ENCODE data around the gene DNAH12. TPM values are rescaled to one million over a fixed set of nuclear protein-coding genes. Genes with fewer than 3 reads are reported as not detected.

Gene DNAH12
- 0.08 TPM for total RNA-seq
- long read RNA-seq, result 0 reads

- ATAC-seq (ENCODE audit: poor library complexity) (no peak), DNase-seq (no peak)
- intact Hi-C loops (cut with DNase I), result no loop called here
Measured at GRCh38 chr3:57544181-57545125, at the start of gene DNAH12. Gene DNAH12 (minus strand): TSS chr3:57544344. CDS start chr3:57542870, 1,474 bp downstream.

- intact Hi-C loops (cut with DNase I), result no loop called here
- ATAC-seq (ENCODE audit: poor library complexity), result no peak
- DNase-seq, result no peak
Measured at GRCh38 chr3:57592306-57592705, 48.2 kb upstream of the DNAH12 start.

DNA sequence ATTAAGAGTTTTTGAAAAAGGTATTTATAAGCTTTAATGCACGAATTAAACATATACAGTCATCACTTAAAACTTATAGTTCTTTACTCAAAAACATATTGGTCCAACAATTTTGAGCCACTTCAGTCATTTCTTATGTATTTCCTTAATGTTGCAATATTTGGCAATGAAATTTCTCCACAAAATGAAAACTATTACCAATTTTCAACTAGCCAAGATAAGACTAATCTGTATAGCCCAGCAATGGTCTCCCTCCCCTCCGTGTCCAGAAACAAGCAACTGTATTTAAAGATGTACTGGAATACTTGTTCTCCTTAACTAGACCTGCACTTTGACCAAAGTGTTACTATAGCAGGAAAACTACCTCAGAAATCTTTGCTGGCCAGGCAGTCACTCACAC is 43.8 kb upstream of the DNAH12 start:
- DNase-seq (no peak), ATAC-seq (ENCODE audit: poor library complexity) (no peak)
- intact Hi-C loops (cut with DNase I), result no loop called here

DNA sequence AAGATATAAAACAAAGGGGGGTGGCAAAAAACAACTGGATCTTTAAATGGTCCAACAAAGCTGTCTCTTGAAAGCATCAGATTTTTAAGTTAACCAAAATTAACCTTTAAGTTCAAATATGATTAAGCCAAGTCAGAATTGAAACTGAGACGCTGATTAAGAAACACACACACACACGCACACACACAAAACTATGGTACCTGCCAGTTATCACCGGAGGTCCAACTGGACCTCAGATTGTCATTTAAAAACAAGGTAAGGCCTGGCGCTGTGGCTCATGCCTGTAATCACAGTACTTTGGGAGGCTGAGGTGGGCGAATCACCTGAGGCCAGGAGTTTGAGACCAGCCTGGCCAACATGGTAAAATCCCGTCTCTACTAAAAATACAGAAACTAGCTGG is 42.6 kb upstream of the DNAH12 start:
- DNase-seq (no peak), ATAC-seq (ENCODE audit: poor library complexity) (no peak)
- intact Hi-C loops (cut with DNase I), result no loop called here

- intact Hi-C loops (cut with DNase I), result no loop called here
- no peak for DNase-seq
- no peak for ATAC-seq (ENCODE audit: poor library complexity)
Measured at GRCh38 chr3:57583544-57583943, 39.4 kb upstream of the DNAH12 start.

- ATAC-seq (ENCODE audit: poor library complexity), result peak; percentile 21
- DNase-seq, result no peak
- intact Hi-C loops (cut with DNase I), result no loop called here
Measured at GRCh38 chr3:57582474-57583168, 38.5 kb upstream of the DNAH12 start.

DNA sequence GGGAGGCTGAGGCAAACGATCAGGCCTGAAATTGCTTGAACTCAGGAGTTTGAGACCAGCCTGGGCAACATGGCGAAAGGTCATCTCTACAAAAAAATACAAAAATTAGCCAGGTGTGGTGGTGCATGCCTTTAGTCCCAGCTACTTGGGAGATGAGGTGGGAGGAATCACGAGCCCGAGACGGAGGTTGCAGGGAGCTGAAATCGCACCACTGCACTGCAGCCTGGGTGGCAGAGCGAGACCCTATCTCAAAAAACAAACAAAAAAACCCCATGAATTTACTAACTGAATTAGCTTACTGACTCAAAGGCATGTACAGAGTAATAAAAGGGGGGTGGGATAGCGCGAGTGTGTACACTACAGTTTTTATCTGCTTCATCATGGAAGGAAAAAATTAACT is 33.7 kb upstream of the DNAH12 start:
- ATAC-seq (ENCODE audit: poor library complexity) (no peak), DNase-seq (no peak)
- intact Hi-C loops (cut with DNase I), result no loop called here

GRCh38 chr3:57575966-57576626 is 32.0 kb upstream of the DNAH12 start:
- no peak for ATAC-seq (ENCODE audit: poor library complexity)
- intact Hi-C loops (cut with DNase I), result no loop called here
- DNase-seq, result no peak

DNA sequence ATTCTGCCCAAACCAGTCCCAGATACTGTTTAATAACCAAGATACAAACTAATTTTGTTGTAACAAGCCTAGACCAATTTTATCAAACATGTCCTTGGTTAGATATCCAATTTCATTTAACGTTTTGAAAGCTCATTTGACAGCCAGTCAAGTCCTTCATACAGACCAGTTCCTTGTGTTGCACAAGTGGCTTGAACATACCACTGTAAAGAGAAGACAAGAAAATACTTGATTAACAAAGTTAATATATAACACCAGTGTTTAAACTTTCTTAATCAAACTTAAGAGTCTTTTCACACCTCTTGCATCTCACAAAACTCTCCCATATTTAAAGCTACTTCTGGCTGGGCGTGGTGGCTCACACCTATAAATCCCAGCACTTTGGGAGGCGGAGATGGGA is 28.0 kb upstream of the DNAH12 start:
- no peak for DNase-seq
- intact Hi-C loops (cut with DNase I), result no loop called here
- ATAC-seq (ENCODE audit: poor library complexity), result no peak

DNA sequence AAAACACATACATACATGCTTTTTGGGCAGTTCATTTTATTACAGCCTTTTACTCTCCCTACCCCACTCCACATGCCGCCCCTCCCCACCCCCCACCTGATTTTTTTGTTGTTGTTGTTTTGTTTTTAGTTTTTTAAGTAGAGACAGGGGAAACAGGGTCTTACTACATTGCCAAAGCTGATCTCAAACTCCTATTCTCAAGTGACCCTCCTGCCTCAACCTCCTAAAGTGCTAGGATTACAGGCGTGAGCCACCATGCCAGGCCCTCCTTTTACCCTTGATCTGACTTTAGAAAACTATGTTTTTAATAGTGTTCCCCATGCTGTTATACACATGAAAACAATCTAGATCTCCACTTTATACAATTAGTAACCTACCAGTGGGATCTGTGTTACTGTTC is 26.7 kb upstream of the DNAH12 start:
- ATAC-seq (ENCODE audit: poor library complexity), result no peak
- intact Hi-C loops (cut with DNase I), result no loop called here
- DNase-seq, result no peak

DNA sequence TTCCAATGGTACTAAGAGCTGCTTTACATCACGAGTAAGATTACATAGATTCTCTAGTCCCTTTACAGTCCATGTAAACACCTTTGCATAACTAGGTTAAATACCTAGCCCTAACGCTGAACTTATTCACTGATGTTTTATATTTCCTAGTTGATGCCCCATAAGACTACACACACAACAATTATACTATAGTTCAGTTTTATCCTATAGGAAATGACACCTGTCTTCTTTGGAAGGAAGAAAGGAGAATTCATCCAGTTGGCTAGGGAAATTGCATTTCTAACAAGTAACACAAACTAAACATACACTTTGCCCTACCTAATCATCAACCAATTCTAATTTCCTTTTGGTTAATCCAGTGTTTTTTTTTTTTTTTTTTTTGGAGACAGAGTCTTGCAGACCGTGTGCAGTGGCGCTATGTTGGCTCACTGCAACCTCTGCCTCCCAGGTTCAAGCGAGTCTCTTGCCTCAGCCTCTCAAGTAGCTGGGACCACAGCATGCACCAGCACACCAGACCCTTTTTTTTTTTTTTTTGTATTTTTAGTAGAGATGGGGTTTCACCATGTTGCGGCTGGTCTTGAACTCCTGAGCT is 25.8 kb upstream of the DNAH12 start:
- intact Hi-C loops (cut with DNase I), result no loop called here
- DNase-seq (no peak), ATAC-seq (ENCODE audit: poor library complexity) (no peak)

GRCh38 chr3:57559526-57559925 is 15.4 kb upstream of the DNAH12 start:
- intact Hi-C loops (cut with DNase I), result loop anchor here (5.0 kb wide), 1 partner anchor 38 kb away; the partner anchor contains the start of gene ARF4

DNA sequence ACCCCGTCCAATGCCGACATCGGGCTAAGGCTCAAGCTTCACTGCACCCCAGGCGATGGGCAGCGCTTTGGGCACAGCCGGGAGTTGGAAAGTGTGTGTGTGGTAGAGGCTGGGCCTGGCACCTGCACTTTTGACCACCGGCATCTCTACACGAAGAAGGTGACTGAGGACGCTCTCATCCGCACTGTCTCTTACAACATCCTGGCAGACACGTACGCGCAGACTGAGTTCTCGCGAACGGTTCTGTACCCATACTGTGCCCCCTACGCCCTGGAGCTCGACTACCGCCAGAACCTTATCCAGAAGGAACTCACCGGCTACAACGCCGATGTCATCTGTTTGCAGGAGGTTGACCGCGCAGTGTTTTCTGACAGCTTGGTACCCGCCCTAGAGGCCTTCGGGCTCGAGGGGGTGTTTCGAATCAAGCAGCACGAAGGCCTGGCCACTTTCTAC is 13.0 kb upstream of the DNAH12 start:
- ATAC-seq (ENCODE audit: poor library complexity), result no peak
- intact Hi-C loops (cut with DNase I), result loop anchor here (5.0 kb wide), 1 partner anchor 40 kb away; the partner anchor contains the start of gene ARF4
- no peak for DNase-seq

More at GRCh38 chr3:57559526-57559925, 15.4 kb upstream of the DNAH12 start:
- DNase-seq, result no peak
- ATAC-seq (ENCODE audit: poor library complexity), result no peak

DNA sequence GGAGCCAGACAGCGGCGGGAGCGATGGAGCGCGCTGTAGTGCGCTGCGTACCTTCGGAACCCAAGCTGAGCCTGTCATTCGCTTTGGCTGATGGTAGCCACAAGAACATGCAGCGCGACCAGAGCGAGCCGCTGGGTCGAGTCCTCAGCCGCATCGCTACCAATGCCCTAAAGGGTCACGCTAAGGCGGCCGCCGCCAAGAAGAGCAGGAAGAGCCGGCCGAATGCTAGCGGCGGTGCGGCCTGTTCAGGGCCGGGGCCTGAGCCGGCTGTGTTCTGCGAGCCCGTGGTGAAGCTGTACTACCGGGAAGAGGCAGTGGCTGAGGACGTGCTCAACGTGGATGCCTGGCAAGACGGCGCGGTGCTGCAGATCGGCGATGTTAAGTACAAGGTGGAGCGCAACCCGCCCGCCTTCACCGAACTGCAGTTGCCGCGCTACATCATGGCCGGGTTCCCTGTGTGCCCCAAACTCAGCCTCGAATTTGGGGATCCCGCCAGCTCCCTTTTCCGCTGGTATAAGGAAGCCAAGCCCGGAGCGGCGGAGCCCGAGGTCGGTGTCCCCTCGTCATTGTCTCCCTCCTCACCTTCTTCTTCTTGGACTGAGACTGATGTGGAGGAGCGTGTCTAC is 12.4 kb upstream of the DNAH12 start:
- ATAC-seq (ENCODE audit: poor library complexity) (peak; percentile 50), DNase-seq (peak; percentile 58)
- intact Hi-C loops (cut with DNase I), result loop anchor here (5.0 kb wide), 1 partner anchor 41 kb away; the partner anchor contains the start of gene ARF4

GRCh38 chr3:57555738-57556458 is 11.8 kb upstream of the DNAH12 start, which contains the start of gene PDE12:
Gene PDE12 (plus strand): TSS chr3:57556274. CDS start chr3:57556380, 106 bp downstream.
- intact Hi-C loops (cut with DNase I), result loop anchor here (5.0 kb wide), 1 partner anchor 41 kb away; the partner anchor contains the start of gene ARF4
- ATAC-seq (ENCODE audit: poor library complexity), result peak; percentile 97
- DNase-seq, result peak; percentile 89

GRCh38 chr3:57555306-57555705 is 11.2 kb upstream of the DNAH12 start:
- peak; percentile 27 for ATAC-seq (ENCODE audit: poor library complexity)
- intact Hi-C loops (cut with DNase I), result loop anchor here (5.0 kb wide), 1 partner anchor 42 kb away; the partner anchor contains the start of gene ARF4
- no peak for DNase-seq

- DNase-seq, result no peak
Measured at GRCh38 chr3:57546616-57547015, 2.5 kb upstream of the DNAH12 start.

More at GRCh38 chr3:57546616-57547015, 2.5 kb upstream of the DNAH12 start:
- intact Hi-C loops (cut with DNase I), result no loop called here
- no peak for ATAC-seq (ENCODE audit: poor library complexity)

Data from Right ventricle myocardium superior (tissue), 1 donor.